B cell (primary cell): ENCODE measurements around the gene ATP11A. TPM values are rescaled to one million over a fixed set of nuclear protein-coding genes. Genes with fewer than 3 reads are reported as not detected.

Experiments
- ATAC-seq: fragments of 200-7000 bp; cut with Tn5 transposase; one replicate; pipeline ENCODE4 v1.10.0; 2021; ENCODE audit warnings: low read depth, mild to moderate bottlenecking, moderate number of reproducible peaks, moderate library complexity
- CTCF ChIA-PET: fragments of 350-600 bp; sonication (Branson Sonifier 250); formaldehyde crosslinking; loops from one replicate; lab custom pipeline; 2021; ENCODE audit warnings: antibody characterized with exemption, inconsistent platforms; lab: Charles Lee
- POLR2A ChIA-PET: fragments of 350-600 bp; sonication (Branson Sonifier 250); formaldehyde crosslinking; loops from one replicate; lab custom pipeline; 2021; ENCODE audit warnings: antibody characterized with exemption; lab: Charles Lee
- DNase-seq: peaks from one replicate; pipeline ENCODE4 v3.0.0; 2013
- H2AFZ ChIP-seq: 2 replicates; pipeline ENCODE4 v1.6.1; 2012; ENCODE audit warnings: mild to moderate bottlenecking, low read depth, low read length; ENCODE audit not compliant: insufficient read depth, poor library complexity, severe bottlenecking
- H3K27ac ChIP-seq, 2 donors: 1 replicate in 1 of 2; 2 replicates in 1 of 2; pipeline ENCODE4 v1.5.1; 2012 to 2013; ENCODE audit warnings: low read length in 2 of 2, mild to moderate bottlenecking in 2 of 2, moderate library complexity in 1 of 2
- H3K27me3 ChIP-seq, 4 experiments: fragments of 200-600 bp in 1 of 4; sonication (generic) in 1 of 4; replicated peaks in 1 of 4; 1 replicate in 2 of 4; 2 replicates in 2 of 4; pipeline versions ENCODE4 v1.6.1 to v1.7.0; 2013 to 2016; ENCODE audit warnings: low read length in 3 of 4, mild to moderate bottlenecking in 2 of 4, mixed read lengths in 1 of 4, moderate library complexity in 1 of 4; ENCODE audit not compliant: insufficient read depth in 4 of 4, control insufficient read depth in 3 of 4; ENCODE audit errors: control extremely low read depth in 1 of 4
- H3K36me3 ChIP-seq, 2 experiments: replicated peaks in 1 of 2; 1 replicate in 1 of 2; 2 replicates in 1 of 2; pipeline versions ENCODE4 v1.6.1 to v1.7.1; 2013; ENCODE audit warnings: low read length in 1 of 2; ENCODE audit not compliant: insufficient read depth in 2 of 2, control insufficient read depth in 1 of 2; ENCODE audit errors: control extremely low read depth in 1 of 2, extremely low read depth in 1 of 2
- H3K4me1 ChIP-seq, 2 donors: fragments of 200-600 bp in 1 of 2; sonication (generic) in 1 of 2; 1 replicate in 1 of 2; 2 replicates in 1 of 2; pipeline versions ENCODE4 v1.5.1 to v1.6.1; 2013 to 2017; ENCODE audit warnings: low read length in 2 of 2; ENCODE audit not compliant: control insufficient read depth in 2 of 2, insufficient read depth in 2 of 2
- H3K4me2 ChIP-seq: replicated peaks from 2 replicates; pipeline ENCODE3; 2012; ENCODE audit warnings: mild to moderate bottlenecking, low read depth, low read length; ENCODE audit not compliant: poor library complexity, severe bottlenecking
- H3K4me3 ChIP-seq, 5 experiments: fragments of 200-600 bp in 1 of 5; sonication (generic) in 1 of 5; 1 replicate in 3 of 5; 2 replicates in 2 of 5; pipeline versions ENCODE4 v1.5.1 to v1.7.0; 2011 to 2016; ENCODE audit warnings: low read length in 4 of 5, mild to moderate bottlenecking in 4 of 5, low read depth in 2 of 5, control low read depth in 1 of 5, moderate library complexity in 1 of 5; ENCODE audit not compliant: insufficient read depth in 1 of 5; ENCODE audit errors: control extremely low read depth in 1 of 5, extremely low read depth in 1 of 5
- H3K79me2 ChIP-seq: fragments of 200-600 bp; sonication (generic); one replicate; pipeline ENCODE4 v1.6.0; 2016; ENCODE audit warnings: low read length; ENCODE audit not compliant: control insufficient read depth, insufficient read depth
- H3K9ac ChIP-seq: fragments of 200-600 bp; sonication (generic); 2 replicates; pipeline ENCODE4 v1.6.1; 2017; ENCODE audit warnings: mild to moderate bottlenecking, low read length, moderate library complexity
- H3K9me3 ChIP-seq, 3 donors: one replicate each; pipeline versions ENCODE4 v1.6.1 to v1.7.1; 2013; ENCODE audit warnings: low read length in 2 of 3; ENCODE audit not compliant: control insufficient read depth in 2 of 3, insufficient read depth in 1 of 3; ENCODE audit errors: control extremely low read depth in 1 of 3
- H4K20me1 ChIP-seq: 2 replicates; pipeline ENCODE4 v1.6.0; 2012; ENCODE audit warnings: mild to moderate bottlenecking, low read length; ENCODE audit not compliant: insufficient read depth, control insufficient read depth, poor library complexity, severe bottlenecking
- H3K27ac Mint-ChIP-seq: one replicate; pipeline ENCODE4 v1.8.0; 2021; ENCODE audit warnings: mixed read lengths
- H3K27me3 Mint-ChIP-seq: one replicate; pipeline ENCODE4 v1.8.0; 2021; ENCODE audit warnings: mixed read lengths
- H3K4me1 Mint-ChIP-seq: one replicate; pipeline ENCODE4 v1.8.0; 2021; ENCODE audit warnings: mixed read lengths
- H3K4me3 Mint-ChIP-seq: one replicate; pipeline ENCODE4 v1.8.0; 2021; ENCODE audit warnings: mixed read lengths
- H3K9me3 Mint-ChIP-seq: one replicate; pipeline ENCODE4 v1.8.0; 2022; ENCODE audit warnings: mixed read lengths; ENCODE audit not compliant: insufficient read depth
- EZH2 ChIP-seq: IDR thresholded peaks from 2 replicates; pipeline ENCODE4 v1.6.1; 2012; ENCODE audit warnings: borderline replicate concordance, low read depth, mild to moderate bottlenecking, moderate library complexity, low read length; ENCODE audit not compliant: insufficient read depth, poor library complexity, severe bottlenecking
- WGBS: methylation state at CpG from one replicate; pipeline ENCODE4 v1.1.5; 2013; ENCODE audit warnings: missing lambda C conversion rate; ENCODE audit not compliant: insufficient coverage; 5-methylcytosine and 5-hydroxymethylcytosine counted together
- intact Hi-C: fragments of 100-400 bp; cut with micrococcal nuclease; formaldehyde crosslinking; loops from one replicate; pipeline ENCODE4 v1.10.0; 2022
- polyA plus RNA-seq: library from polyadenylated mRNA; depleted of rRNA; stranded (reverse); fragments of >200 nt; gene quantifications from 2 replicates; pipeline ENCODE4 v1.2.3, GENCODE V29; 2012
- total RNA-seq, 2 donors: library from RNA; stranded (reverse); fragments of 120-200 nt in 1 of 2; gene quantifications; 1 replicate in 1 of 2; 2 replicates in 1 of 2; pipeline versions ENCODE4 v1.2.3 to v1.2.4, GENCODE V29; 2013 to 2022
- TF ChIP-seq, protein P1 (sequence below): fragments of 200-600 bp; IDR thresholded peaks from one replicate; pipeline ENCODE4 v1.8.0; 2022; ENCODE audit warnings: antibody characterized with exemption, mild to moderate bottlenecking

The ATP11A gene
- total and polyA plus RNA-seq, 2 donors (not counting 1 experiment from before 2014, with no cell fraction given), result 36.9 to 60.3 TPM

DNA sequence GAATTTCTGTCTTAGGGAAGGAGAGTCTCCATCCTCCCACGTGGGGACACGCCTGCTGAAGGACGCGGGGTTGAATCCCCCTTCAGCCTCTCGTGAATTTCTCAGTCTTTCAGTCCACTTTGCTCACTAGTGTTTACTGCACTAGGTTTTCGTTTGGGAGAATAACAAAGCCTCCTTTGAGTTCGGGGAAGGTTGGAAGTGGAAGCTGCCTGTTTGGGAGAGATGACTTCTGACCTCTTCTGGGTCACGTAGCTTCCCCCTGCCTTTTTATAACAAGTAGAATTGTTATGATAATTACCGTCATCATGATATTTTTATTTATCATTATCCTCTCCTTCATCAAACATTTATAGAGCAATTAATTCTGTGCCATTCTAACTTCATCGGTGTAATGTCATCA is 60.7 kb downstream of the ATP11A start:
- Histone ChIP-seq H3K4me1 (no peaks in the 10 kb centered on the region), H4K20me1 (no peaks in the 10 kb centered on the region), H3K36me3 (no peaks in the 10 kb centered on the region), H3K27me3 (no peaks in the 10 kb centered on the region), H3K27ac (no peak overlapping the region), H3K4me2 (no peak overlapping the region), H2AFZ (no peak overlapping the region), H3K79me2 (no peaks in the 10 kb centered on the region), H3K9ac (no peak overlapping the region), H3K4me3 (no peak overlapping the region), H3K9me3 (peaks cover 0 to 5% (median 0%) of the 10 kb centered on the region in 3 donors)
- intact Hi-C loops, result no loop called here
- POLR2A ChIA-PET, result no interaction called here
- no CpG with 5 or more reads among the region's 10 CpGs for WGBS
- ATAC-seq, result no peak
- no peak for DNase-seq
- Mint-ChIP-seq H3K4me1 (peaks cover 4% of the 10 kb centered on the region), H3K27me3 (no peaks in the 10 kb centered on the region), H3K9me3 (no peaks in the 10 kb centered on the region), H3K4me3 (no peak overlapping the region), H3K27ac (no peak overlapping the region)
- TF ChIP-seq, protein P1, sequence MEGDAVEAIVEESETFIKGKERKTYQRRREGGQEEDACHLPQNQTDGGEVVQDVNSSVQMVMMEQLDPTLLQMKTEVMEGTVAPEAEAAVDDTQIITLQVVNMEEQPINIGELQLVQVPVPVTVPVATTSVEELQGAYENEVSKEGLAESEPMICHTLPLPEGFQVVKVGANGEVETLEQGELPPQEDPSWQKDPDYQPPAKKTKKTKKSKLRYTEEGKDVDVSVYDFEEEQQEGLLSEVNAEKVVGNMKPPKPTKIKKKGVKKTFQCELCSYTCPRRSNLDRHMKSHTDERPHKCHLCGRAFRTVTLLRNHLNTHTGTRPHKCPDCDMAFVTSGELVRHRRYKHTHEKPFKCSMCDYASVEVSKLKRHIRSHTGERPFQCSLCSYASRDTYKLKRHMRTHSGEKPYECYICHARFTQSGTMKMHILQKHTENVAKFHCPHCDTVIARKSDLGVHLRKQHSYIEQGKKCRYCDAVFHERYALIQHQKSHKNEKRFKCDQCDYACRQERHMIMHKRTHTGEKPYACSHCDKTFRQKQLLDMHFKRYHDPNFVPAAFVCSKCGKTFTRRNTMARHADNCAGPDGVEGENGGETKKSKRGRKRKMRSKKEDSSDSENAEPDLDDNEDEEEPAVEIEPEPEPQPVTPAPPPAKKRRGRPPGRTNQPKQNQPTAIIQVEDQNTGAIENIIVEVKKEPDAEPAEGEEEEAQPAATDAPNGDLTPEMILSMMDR, result no peak
- no peak for TF ChIP-seq EZH2
- CTCF ChIA-PET, result no interaction called here

DNA sequence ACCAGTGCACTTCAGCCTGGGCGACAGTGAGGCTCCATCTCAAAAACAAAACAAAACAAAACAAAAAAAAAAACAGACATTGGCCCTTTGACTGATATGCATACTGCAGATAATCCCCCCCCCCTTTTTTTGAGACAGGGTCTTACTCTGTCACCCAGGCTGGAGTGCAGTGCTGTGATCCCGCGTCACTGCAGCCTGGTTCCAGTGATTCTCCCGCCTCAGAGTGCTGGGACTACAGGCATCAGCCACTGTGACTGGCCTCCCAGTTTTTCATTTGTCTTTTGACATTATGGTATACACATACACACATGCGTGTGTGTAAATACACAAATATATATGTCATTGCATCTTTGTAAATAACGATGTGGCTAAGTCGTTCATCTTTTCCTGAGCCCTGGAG is 61.8 kb downstream of the ATP11A start:
- DNase-seq (no peak), ATAC-seq (no peak)
- Histone ChIP-seq H3K27ac (no peak overlapping the region), H4K20me1 (no peaks in the 10 kb centered on the region), H3K36me3 (no peaks in the 10 kb centered on the region), H3K4me3 (no peak overlapping the region), H3K9me3 (peaks cover 0 to 5% (median 0%) of the 10 kb centered on the region in 3 donors), H2AFZ (no peak overlapping the region), H3K4me2 (no peak overlapping the region), H3K27me3 (no peaks in the 10 kb centered on the region), H3K4me1 (no peaks in the 10 kb centered on the region), H3K79me2 (no peaks in the 10 kb centered on the region), H3K9ac (no peak overlapping the region)
- TF ChIP-seq, protein P1, result no peak
- POLR2A ChIA-PET, result no interaction called here
- no peaks in the 10 kb centered on the region for H3K27me3 Mint-ChIP-seq
- no peak overlapping the region for H3K4me3 Mint-ChIP-seq
- no peak overlapping the region for H3K27ac Mint-ChIP-seq
- intact Hi-C loops, result no loop called here
- 100% methylated on average over 4 of the region's 7 CpGs for WGBS
- no peaks in the 10 kb centered on the region for H3K9me3 Mint-ChIP-seq
- CTCF ChIA-PET, result no interaction called here
- peaks cover 4% of the 10 kb centered on the region for H3K4me1 Mint-ChIP-seq
